Ovary (tissue), 10 donors: ENCODE results near the gene SEMA6D. TPM values are rescaled to one million over a fixed set of nuclear protein-coding genes. Genes with fewer than 3 reads are reported as not detected.

Experiments used
- DNase-seq, 5 donors: peaks; one replicate each; pipeline ENCODE4 v3.0.0-alpha.2; 2019 to 2020
- H3K27ac ChIP-seq, 2 donors: fragments of 200-600 bp; one replicate each; pipeline versions ENCODE4 v1.5.1 to v1.8.0; 2019 to 2022
- H3K27me3 ChIP-seq: fragments of 200-600 bp; one replicate; pipeline ENCODE4 v1.8.0; 2022
- H3K36me3 ChIP-seq: fragments of 200-600 bp; sonication (generic); one replicate; pipeline ENCODE4 v1.5.1; 2019
- H3K4me1 ChIP-seq: one replicate; pipeline ENCODE4 v1.8.1; 2013; ENCODE audit warnings: mild to moderate bottlenecking, moderate library complexity; ENCODE audit not compliant: insufficient read depth
- H3K4me3 ChIP-seq: fragments of 200-600 bp; sonication (generic); one replicate; pipeline ENCODE4 v1.5.1; 2017
- H3K9me3 ChIP-seq, 2 donors: fragments of 200-600 bp in 1 of 2; sonication (generic) in 1 of 2; one replicate each; pipeline versions ENCODE4 v1.5.1 to v1.8.1; 2013 to 2019; ENCODE audit warnings: mild to moderate bottlenecking in 1 of 2, moderate library complexity in 1 of 2
- EP300 ChIP-seq: sonication (generic); formaldehyde crosslinking; IDR thresholded peaks from one replicate; pipeline ENCODE4 v1.6.1; 2017; ENCODE audit warnings: antibody characterized with exemption
- POLR2A ChIP-seq: fragments of 450-650 bp; IDR thresholded peaks from one replicate; pipeline ENCODE4 v1.6.1; 2017; ENCODE audit warnings: antibody characterized with exemption, mild to moderate bottlenecking, moderate library complexity
- WGBS, 3 donors: extraction: QIAGEN DNeasy Blood & Tissue Kit in 1 of 3; methylation state at CpG; one replicate each; pipeline versions ENCODE4 v1.1.5 to v1.1.7; 2013 to 2017; 5-methylcytosine and 5-hydroxymethylcytosine counted together
- intact Hi-C, 4 donors: fragments of 100-400 bp; cut with DNase I; formaldehyde crosslinking; loops; one replicate each; pipeline versions ENCODE4 v1.11.0 to v1.15.1; 2022 to 2023
- long read RNA-seq, 3 donors: library from polyadenylated mRNA in 2 of 3; unstranded in 2 of 3; transcript quantifications; one replicate each; pipeline ENCODE4 v2.0.0 and lab custom pipeline, GENCODE V29; 2021 to 2026
- polyA plus RNA-seq, 2 donors: library from polyadenylated mRNA; stranded (reverse); fragments of 200-250 nt in 1 of 2; fragments of 350-450 nt in 1 of 2; fragmentation: Illumina TruSeq in 1 of 2; extraction: RNeasy Lipid Tissue Mini Kit (QIAGEN cat#74804) in 1 of 2; gene quantifications; one replicate each; pipeline ENCODE4 v1.2.3, GENCODE V29; 2013 to 2014
- total RNA-seq, 7 donors: library from RNA; depleted of rRNA in 2 of 7; stranded (reverse); fragments of >200 nt in 2 of 7; fragmentation: NEBNext Ultra II Directional in 3 of 7; extraction: Animal tissue kit (Norgen Biotek cat#: 25700) in 3 of 7; gene quantifications; one replicate each; pipeline versions ENCODE4 v1.1.0 to v1.2.4, GENCODE V29; 2016 to 2023
- TF ChIP-seq, protein P1 (sequence below), 3 donors: fragments of 450-650 bp in 2 of 3; fragments of 200-600 bp in 1 of 3; IDR thresholded peaks; one replicate each; pipeline versions ENCODE4 v1.5.1 to v1.8.0; 2016 to 2022; ENCODE audit warnings: antibody characterized with exemption in 3 of 3, mild to moderate bottlenecking in 1 of 3
- donor health status: DM: no; HTN: no; CAD: no; lungs with moderate emphysema.
- donor health status: DM: no; HTN: no; CAD: no.
- donor health status: Bipolar disorder and iron deficiency.
- donor health status: DM: yes; HTN: yes; CAD: no.
- donor health status: DM: no; HTN: no; CAD: no.
- donor health status: DM: yes; HTN: yes; CAD: no.

Gene SEMA6D, protein sequence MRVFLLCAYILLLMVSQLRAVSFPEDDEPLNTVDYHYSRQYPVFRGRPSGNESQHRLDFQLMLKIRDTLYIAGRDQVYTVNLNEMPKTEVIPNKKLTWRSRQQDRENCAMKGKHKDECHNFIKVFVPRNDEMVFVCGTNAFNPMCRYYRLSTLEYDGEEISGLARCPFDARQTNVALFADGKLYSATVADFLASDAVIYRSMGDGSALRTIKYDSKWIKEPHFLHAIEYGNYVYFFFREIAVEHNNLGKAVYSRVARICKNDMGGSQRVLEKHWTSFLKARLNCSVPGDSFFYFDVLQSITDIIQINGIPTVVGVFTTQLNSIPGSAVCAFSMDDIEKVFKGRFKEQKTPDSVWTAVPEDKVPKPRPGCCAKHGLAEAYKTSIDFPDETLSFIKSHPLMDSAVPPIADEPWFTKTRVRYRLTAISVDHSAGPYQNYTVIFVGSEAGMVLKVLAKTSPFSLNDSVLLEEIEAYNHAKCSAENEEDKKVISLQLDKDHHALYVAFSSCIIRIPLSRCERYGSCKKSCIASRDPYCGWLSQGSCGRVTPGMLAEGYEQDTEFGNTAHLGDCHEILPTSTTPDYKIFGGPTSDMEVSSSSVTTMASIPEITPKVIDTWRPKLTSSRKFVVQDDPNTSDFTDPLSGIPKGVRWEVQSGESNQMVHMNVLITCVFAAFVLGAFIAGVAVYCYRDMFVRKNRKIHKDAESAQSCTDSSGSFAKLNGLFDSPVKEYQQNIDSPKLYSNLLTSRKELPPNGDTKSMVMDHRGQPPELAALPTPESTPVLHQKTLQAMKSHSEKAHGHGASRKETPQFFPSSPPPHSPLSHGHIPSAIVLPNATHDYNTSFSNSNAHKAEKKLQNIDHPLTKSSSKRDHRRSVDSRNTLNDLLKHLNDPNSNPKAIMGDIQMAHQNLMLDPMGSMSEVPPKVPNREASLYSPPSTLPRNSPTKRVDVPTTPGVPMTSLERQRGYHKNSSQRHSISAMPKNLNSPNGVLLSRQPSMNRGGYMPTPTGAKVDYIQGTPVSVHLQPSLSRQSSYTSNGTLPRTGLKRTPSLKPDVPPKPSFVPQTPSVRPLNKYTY
- total RNA-seq: 10 to 100 TPM; 19.8 to 45.3 (median 30.1) TPM
- 10 to 100 TPM; 13.7 to 21.5 TPM for polyA plus RNA-seq
- long read RNA-seq, donor 1, partial matches to known transcripts: 20 of 27 reads
- long read RNA-seq, donor 1, other reads (novel, unspliced or antisense): 3 of 27 reads
- long read RNA-seq, donor 2, full-length matches to known transcripts: 2 of 2 reads
- long read RNA-seq, donor 2, partial matches to known transcripts: 0 of 2 reads
- long read RNA-seq, donor 2, other reads (novel, unspliced or antisense): 0 of 2 reads
- long read RNA-seq, donor 3, full-length matches to known transcripts: 4 of 14 reads
- long read RNA-seq, donor 3, partial matches to known transcripts: 6 of 14 reads
- long read RNA-seq, donor 3, other reads (novel, unspliced or antisense): 4 of 14 reads

DNA sequence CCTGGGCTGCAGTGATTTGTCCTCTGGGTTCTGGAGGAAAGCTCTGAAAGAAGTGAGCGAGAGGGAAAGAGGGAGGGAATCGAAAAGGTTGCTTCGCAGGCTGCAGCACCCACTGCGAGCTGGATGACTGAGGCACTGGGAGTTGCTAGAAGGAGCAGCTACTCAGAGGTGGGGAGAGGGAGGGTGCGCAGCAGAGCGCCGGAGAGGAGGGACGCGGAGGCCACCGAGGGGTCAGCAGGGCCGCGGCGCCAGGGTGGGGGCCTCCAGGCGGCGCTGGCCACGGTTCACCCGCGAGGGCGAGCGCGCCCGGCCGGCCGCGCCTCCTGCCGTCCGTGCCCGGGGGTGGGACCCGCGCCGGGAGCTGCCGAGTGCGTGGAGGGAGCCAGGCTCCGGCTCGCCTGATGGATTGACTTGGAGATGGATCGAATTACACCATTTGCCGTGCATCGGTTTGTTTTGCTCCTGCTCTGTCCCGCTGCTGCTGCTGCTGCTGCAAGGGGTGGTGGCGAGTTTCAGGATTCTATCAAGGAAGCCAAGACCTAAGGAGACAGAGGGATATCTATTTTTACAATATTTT lies at the start of gene SEMA6D:
Gene SEMA6D (plus strand): TSS at position 470 of the 577 bp plus-strand sequence. CDS start 42,294 bp downstream, outside the sequence.
- H3K36me3 ChIP-seq: no peaks in the 10 kb centered on the region
- DNase-seq: peak; percentile 77 to 84 (median 81)
- H3K9me3 ChIP-seq: no peaks in the 10 kb centered on the region
- TF ChIP-seq, protein P1, sequence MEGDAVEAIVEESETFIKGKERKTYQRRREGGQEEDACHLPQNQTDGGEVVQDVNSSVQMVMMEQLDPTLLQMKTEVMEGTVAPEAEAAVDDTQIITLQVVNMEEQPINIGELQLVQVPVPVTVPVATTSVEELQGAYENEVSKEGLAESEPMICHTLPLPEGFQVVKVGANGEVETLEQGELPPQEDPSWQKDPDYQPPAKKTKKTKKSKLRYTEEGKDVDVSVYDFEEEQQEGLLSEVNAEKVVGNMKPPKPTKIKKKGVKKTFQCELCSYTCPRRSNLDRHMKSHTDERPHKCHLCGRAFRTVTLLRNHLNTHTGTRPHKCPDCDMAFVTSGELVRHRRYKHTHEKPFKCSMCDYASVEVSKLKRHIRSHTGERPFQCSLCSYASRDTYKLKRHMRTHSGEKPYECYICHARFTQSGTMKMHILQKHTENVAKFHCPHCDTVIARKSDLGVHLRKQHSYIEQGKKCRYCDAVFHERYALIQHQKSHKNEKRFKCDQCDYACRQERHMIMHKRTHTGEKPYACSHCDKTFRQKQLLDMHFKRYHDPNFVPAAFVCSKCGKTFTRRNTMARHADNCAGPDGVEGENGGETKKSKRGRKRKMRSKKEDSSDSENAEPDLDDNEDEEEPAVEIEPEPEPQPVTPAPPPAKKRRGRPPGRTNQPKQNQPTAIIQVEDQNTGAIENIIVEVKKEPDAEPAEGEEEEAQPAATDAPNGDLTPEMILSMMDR (IDR thresholded peaks at IDR 0.05): peak; percentile 29 to 49 (median 47)
- TF ChIP-seq POLR2A (peak; percentile 17), EP300 (no peak)
- H3K4me1 ChIP-seq: peaks cover 6% of the 10 kb centered on the region
- peak within 1 kb of the TSS; percentile 69 for H3K4me3 ChIP-seq
- intact Hi-C loops: loop anchor here in 1 of 4 donors (5.0 kb wide), 1 partner anchor 245 kb away; no protein-coding TSS in a partner anchor
- no peaks in the 10 kb centered on the region for H3K27me3 ChIP-seq
- H3K27ac ChIP-seq: peak within 1 kb of the TSS; percentile 79 to 95
- 0 to 1% (median 0%) methylated on average over 38 to 40 of the region's 40 CpGs for WGBS, 3 donors

DNA sequence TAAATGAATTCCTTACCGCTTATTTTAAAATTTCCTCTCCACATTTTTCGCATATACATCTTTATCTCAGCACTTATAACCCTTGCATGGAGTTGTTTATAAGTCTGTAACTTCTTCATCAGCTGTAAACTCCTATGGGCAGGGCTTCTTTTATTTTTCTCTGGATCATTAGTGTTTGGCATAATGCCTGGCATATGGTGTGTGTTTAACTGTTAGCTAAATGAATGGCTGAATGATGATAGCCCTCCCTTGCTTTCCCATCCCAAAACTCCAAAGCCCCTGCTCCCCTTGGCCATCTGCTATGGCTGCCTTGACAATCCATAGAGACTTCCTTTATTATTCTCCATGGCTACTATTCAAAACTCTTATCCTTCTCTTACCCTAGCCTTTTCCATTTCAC lies 48.1 kb upstream of the SEMA6D start:
- intact Hi-C loops: no loop called here
- Histone ChIP-seq H3K9me3 (no peaks in the 10 kb centered on the region), H3K27ac (no peak overlapping the region), H3K27me3 (no peaks in the 10 kb centered on the region), H3K4me1 (peaks cover 8% of the 10 kb centered on the region), H3K36me3 (no peaks in the 10 kb centered on the region), H3K4me3 (no peak overlapping the region)
- DNase-seq: no peak
- 92 to 98% (median 95%) methylated on average over 2 of the region's 2 CpGs for WGBS, 3 donors
- TF ChIP-seq EP300 (no peak), POLR2A (no peak)
- TF ChIP-seq, protein P1 (IDR thresholded peaks at IDR 0.05): no peak

DNA sequence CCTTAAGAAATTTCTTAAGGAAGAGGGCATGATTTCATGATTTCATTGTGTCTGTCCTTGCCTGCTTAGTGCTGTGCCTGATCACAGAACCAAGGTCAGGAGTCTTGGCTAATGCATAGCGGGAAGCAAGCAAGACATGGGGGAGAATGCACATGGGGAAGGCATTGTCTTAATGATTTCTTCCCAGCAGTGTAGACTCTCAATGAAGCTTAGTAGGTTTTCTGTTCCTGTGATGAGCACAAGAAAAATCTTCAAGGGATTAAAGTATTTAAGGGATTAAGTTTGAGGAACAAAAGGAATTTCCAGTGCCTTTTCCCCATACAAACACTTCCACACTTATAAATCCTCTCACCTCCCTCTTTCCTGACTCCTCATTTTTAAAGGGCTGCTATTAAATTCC lies 46.9 kb upstream of the SEMA6D start:
- intact Hi-C loops: no loop called here
- WGBS, 3 donors: 90 to 98% (median 93%) methylated on average over 1 of the region's 1 CpG
- Histone ChIP-seq H3K4me1 (peaks cover 8% of the 10 kb centered on the region), H3K9me3 (no peaks in the 10 kb centered on the region), H3K27ac (no peak overlapping the region), H3K4me3 (no peak overlapping the region), H3K36me3 (no peaks in the 10 kb centered on the region), H3K27me3 (no peaks in the 10 kb centered on the region)
- DNase-seq: no peak
- TF ChIP-seq EP300 (no peak), POLR2A (no peak)
- TF ChIP-seq, protein P1 (IDR thresholded peaks at IDR 0.05): no peak
